HG03097 (cell line): ENCODE results near the gene DARS2.

Experiments
- ATAC-seq: cut with Tn5 transposase; IDR thresholded peaks from one replicate; pipeline ENCODE4 v1.9.1; 2021; ENCODE audit not compliant: unreplicated experiment, low FRiP score

Gene DARS2

DNA sequence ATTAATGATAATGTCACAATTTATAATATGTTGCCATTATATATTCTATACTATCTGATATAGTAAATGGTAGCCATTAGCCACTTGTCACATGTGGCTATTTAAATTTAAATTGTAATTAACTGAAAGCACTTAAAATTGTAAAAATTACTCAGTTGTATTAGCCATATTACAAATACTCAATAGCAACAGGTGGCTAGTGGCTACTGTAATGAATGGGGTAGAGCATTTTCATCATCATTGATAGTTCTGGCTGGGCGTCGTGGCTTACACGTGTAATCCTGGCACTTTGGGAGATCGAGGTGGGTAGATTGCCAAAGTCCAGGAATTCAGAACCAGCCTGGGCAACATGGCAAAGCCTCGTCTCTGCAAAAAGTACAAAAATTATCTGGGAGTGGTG lies 60.2 kb downstream of the DARS2 start:
- no peak for ATAC-seq

DNA sequence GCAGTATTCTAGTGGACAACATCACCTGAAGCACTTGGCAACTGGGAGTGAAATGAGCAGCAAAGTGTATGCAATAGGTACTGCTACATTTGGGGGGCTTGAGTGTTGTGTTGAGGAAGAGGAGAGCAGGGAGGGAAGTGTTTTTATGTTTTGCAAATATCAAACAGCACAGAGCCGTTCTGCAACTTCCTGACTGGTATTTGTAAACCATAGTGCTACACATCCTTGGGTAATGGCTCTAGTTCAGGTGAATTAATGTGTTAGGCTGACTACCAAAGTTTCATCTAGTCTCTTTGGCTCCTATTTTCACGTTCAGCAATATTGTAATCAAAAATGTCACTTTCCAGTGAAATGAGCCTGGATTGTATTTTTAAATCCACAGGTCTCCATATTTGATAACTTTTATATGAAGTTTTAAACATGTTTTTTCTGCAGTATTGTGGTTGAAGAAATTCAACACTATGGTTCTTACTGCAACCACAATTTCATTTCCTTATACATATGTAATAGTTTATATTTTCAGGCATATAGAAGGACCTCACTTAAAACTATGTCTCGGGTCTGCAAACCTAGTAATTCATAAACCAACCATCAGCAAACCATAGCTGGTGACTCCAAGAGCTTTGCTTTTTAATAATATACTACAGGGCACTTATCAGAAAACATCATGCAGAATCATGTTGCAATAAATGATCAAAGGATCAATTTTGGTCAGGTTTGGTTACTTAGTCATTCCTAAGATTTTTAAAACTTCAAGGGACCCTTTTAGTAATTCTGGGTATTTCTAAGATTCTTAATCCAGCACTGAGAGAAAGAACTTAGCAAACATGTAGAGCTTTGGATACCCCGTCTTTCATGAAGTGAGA lies 62.5 kb downstream of the DARS2 start:
- ATAC-seq, result no peak

DNA sequence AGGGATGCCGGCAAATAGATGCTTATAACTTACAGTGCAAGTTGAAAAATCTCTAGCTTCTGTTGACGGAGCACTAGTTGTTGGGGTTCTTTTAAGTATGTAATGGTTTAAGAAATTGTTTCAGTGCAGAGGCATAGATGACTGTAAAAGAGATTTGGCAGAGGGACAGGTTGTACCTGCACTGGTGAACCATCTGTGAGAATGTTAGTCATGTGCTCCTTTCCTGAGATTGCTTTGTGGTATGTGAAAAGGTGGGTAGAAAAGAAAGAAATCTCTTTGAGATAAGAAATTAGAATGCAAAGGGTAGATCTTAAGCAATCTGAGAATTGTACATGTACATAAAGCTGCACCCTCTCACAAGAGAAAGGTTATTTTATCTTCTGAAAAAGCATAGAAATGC lies 63.2 kb downstream of the DARS2 start:
- ATAC-seq, result no peak

DNA sequence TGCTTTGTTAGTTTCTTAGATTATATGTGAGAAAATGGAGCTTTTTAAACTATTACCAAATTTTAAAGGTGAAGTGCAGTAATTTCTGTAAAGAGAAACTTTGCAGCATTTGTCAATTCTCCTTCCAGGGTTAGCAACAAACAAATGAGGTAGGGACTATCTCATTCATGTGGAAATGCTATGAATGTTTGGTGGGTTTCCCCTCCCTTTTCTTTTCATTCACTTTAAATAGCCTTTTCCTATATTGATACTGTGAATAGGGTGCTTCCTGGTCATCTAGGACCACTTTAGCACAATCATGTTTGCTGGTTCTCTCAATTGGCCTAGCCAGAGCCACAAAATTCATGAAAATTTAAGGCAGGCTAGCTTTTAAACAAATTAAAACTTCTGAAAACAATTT lies 64.3 kb downstream of the DARS2 start:
- no peak for ATAC-seq

DNA sequence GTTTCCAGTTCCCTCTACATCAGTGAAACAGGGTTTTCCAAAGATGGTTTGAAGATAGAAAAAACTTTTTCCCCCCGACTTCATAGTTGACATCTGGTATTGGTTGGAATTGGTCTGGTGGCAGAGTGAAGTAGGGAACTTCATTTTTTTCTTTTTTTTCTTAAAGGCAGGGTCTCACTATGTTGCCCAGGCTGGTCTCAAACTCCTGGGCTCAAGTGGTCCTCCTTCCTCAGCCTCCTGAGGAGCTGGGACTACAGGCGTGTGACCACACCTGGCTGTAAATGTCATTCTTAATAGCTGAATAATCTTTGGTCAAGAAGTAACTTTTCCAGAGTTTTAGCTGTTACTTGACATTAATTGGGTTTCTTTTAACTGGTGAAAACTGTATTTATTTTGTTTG lies 65.4 kb downstream of the DARS2 start:
- no peak for ATAC-seq

DNA sequence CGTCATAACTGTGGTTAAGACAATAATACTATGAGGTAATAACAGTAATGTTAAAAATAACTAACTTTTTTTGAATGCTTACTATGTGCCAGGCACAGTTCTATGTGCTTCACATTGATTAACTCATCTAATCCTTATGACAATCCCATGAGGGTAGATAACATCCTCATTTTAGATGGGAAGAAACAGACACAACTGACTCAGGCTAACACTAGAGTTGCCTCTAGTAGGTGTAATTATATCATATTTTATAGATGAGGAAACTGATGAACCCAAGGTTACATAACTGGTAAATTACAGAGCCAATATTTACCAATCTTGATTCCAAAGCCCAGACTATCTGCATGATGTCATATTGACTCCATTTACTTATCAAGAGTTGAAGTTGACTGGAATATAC lies 69.1 kb downstream of the DARS2 start:
- no peak for ATAC-seq

DNA sequence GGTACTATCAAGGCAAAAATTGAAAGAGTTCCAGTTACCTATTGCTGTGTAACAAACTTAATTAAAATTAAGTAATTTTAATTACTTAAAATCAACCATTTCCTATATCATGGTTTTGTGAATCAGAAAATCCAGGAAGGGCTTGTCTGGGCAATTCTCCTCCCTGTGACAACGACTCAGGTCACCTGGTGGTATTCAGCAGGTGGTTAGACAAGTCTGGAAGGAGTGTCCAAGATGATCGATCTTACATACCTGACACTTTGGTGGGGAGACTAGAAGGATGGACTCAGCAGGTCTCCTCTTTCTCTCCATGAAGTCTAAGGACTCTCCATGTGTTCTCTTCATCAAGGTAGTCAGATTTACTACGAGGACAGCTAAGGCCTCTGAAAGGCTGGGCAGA lies 69.7 kb downstream of the DARS2 start:
- ATAC-seq, result no peak

DNA sequence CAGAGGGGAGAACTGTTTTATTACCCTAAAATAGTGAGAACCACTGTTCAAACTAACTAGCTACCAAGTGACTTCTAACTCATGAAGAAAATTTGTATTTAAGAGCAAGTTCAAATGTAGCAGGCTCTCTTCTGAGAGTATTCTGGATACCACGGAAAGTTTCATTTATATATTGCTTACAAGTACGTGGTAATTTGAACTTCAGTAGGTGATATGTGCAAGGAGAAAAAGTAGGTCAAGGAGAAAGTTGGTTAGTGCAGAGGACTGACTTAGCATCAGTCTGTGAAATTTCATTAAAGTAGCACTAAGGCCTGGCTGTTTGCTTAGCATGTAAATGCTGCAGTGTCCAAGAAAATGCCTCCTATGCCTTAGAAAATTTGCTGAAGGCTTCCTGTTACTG lies 76.0 kb downstream of the DARS2 start:
- ATAC-seq, result no peak

DNA sequence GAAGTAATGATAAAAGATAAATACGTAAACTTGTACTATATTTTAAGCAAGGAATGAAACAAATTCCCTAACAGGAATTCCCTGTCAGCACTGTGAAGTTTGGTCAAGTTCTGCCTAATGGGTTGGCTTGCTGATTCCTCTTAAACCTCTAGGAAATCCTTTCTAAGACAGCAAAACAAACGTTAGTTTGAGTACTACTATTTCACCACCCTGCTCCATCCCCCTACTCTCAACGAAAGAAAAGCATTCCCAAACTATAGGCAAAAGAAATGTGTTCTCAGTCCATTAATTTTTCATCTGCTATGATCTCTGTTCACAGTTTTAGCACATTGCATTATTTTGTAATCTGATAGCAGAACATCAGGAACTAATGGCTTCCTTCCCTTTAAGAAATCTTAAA lies 76.5 kb downstream of the DARS2 start:
- ATAC-seq, result no peak

DNA sequence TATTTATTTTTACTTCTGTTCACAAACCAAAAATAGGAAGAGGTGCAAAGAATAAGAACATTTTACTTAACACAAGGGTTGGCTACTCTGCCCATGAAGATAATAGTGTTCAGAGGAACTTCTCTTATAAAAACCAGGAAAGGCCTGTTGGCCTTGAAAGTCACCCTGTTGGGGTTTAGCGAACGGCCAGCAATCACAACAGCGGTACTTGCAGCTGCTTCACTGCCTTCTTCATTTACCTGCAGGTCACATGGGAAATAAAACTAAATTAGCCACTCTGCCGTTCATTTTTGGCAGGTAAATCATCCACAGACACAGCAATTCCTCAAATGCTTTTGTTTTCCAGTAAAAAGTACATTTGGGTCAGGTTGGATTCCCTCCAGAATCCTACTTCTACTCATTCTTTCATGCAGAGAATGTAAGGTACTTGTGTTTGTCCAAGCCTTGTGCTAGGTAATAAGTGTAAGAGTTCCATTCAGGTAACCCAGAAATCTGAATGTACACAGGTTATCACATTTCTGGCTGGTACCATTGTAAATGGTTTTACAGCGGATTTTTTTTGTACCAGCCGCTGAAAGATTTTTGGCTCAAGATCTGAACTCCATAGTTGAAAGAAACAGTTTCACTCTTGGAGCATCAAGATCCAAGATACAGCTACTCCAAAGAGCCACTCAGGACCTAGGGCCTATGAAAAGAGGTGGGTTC lies 79.5 kb downstream of the DARS2 start:
- ATAC-seq, result no peak
